Esophagus muscularis mucosa (tissue), 4 donors: ENCODE results near the gene PARP8.

ENCODE experiments used
- CTCF ChIP-seq, 3 experiments: fragments of 200-600 bp in 2 of 3; fragments of 450-650 bp in 1 of 3; sonication (generic) in 2 of 3; IDR thresholded peaks; one replicate each; pipeline ENCODE4 v1.5.1; 2017 to 2019; ENCODE audit warnings: antibody characterized with exemption in 3 of 3, mild to moderate bottlenecking in 2 of 3, moderate library complexity in 1 of 3
- EP300 ChIP-seq: sonication (generic); formaldehyde crosslinking; IDR thresholded peaks from one replicate; pipeline ENCODE4 v1.6.1; 2017; ENCODE audit warnings: antibody characterized with exemption
- POLR2AphosphoS5 ChIP-seq, 2 donors: sonication (generic); formaldehyde crosslinking; IDR thresholded peaks; one replicate each; pipeline ENCODE4 v1.6.1; 2017; ENCODE audit warnings: antibody characterized with exemption in 2 of 2

DNA sequence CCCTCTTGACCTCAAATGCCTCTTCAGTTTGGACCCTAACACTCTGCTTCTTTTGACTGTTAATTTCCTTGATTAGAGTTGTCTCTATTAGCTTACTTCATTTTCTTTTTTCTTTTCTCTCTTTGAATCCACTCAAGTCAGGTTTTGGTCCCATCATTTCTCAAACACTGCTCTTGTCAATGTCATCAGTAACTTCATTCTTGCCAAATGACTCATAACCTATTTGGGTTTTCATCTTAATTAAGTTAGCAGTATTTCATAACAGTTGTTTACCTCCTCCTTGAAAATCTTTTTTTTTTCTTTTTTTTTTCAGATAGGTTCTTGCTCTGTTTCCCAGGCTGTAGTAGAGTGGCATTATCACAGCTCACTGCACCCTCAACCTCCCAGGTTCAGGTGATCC is 119.6 kb downstream of the PARP8 start:
- no peak for TF ChIP-seq CTCF (IDR thresholded peaks at IDR 0.05)
- TF ChIP-seq POLR2AphosphoS5 (IDR thresholded peaks at IDR 0.05), result no peak
- TF ChIP-seq EP300, result no peak
